Spleen (tissue), 7 donors: ENCODE data around the gene UBALD2.
"Not testable (repeated sequence)": the region's sequence is repeated elsewhere in the genome, so short reads cannot be mapped to it uniquely, and the experiment has no call there.

ENCODE experiments used
- POLR2A ChIP-seq, 3 donors: fragments of 450-650 bp; IDR thresholded peaks; one replicate each; pipeline ENCODE4 v1.5.1; 2017; ENCODE audit warnings: antibody characterized with exemption in 3 of 3, mild to moderate bottlenecking in 1 of 3
- POLR2AphosphoS5 ChIP-seq, 3 donors: sonication (generic); formaldehyde crosslinking; IDR thresholded peaks; one replicate each; pipeline ENCODE4 v1.5.1; 2017; ENCODE audit warnings: antibody characterized with exemption in 3 of 3
- TF ChIP-seq, protein P1 (sequence below), 11 experiments: fragments of 200-600 bp in 7 of 11; fragments of 450-650 bp in 4 of 11; sonication (generic) in 4 of 11; IDR thresholded peaks in 8 of 11; conservative IDR thresholded peaks in 3 of 11; 1 replicate in 7 of 11; 2 replicates in 4 of 11; pipeline versions ENCODE4 v1.4.0 to v1.8.0; 2016 to 2021; ENCODE audit warnings: antibody characterized with exemption in 11 of 11, inconsistent platforms in 4 of 11, mild to moderate bottlenecking in 1 of 11
- donor health status: DM: no; HTN: no; CAD: no; lungs with moderate emphysema.
- donor health status: DM: no; HTN: no; CAD: no.
- donor health status: DM: no; HTN: no; CAD: no.

DNA sequence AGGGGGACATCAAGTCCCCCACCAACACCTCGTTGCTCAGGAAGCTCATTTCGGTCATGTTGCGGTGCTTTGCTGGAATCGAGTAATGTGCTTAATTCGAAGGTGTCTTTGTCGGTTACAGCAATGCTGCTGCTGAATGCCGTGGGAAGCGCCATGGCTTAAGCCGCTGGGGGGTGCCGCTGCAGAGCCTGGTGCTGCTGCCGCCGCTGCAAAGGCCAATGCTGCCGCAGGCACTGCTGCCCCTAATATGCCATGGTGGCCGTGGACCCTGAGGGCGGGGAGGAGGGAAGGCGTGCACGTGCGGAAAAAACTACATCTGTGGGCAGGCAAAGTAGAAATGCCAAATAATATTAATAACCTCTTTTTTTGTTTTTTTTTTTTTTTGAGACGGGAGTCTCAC lies 38.4 kb upstream of the UBALD2 start:
- TF ChIP-seq, protein P1, sequence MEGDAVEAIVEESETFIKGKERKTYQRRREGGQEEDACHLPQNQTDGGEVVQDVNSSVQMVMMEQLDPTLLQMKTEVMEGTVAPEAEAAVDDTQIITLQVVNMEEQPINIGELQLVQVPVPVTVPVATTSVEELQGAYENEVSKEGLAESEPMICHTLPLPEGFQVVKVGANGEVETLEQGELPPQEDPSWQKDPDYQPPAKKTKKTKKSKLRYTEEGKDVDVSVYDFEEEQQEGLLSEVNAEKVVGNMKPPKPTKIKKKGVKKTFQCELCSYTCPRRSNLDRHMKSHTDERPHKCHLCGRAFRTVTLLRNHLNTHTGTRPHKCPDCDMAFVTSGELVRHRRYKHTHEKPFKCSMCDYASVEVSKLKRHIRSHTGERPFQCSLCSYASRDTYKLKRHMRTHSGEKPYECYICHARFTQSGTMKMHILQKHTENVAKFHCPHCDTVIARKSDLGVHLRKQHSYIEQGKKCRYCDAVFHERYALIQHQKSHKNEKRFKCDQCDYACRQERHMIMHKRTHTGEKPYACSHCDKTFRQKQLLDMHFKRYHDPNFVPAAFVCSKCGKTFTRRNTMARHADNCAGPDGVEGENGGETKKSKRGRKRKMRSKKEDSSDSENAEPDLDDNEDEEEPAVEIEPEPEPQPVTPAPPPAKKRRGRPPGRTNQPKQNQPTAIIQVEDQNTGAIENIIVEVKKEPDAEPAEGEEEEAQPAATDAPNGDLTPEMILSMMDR (IDR thresholded peaks at IDR 0.05 in 8 of 11, conservative IDR thresholded peaks at IDR 0.05 in 3 of 11): not testable (repeated sequence)
- TF ChIP-seq POLR2A, POLR2AphosphoS5 (IDR thresholded peaks at IDR 0.05): not testable (repeated sequence)
